Measurements from ENCODE around the gene HRAS. TPM values are rescaled to one million over a fixed set of nuclear protein-coding genes. Genes with fewer than 3 reads are reported as not detected.

Gene HRAS
- total and polyA plus RNA-seq, 8 donors: 14.2 to 181 (median 70.8) TPM

GRCh38 chr11:573146-573759, 37.9 kb upstream of the HRAS start:
- intact Hi-C loops (cut with DNase I; ENCODE audit: low total_unique reads): loop anchor here (5.0 kb wide), 1 partner anchor 51 kb away; no protein-coding TSS in a partner anchor
- TF ChIP-seq, protein P1, sequence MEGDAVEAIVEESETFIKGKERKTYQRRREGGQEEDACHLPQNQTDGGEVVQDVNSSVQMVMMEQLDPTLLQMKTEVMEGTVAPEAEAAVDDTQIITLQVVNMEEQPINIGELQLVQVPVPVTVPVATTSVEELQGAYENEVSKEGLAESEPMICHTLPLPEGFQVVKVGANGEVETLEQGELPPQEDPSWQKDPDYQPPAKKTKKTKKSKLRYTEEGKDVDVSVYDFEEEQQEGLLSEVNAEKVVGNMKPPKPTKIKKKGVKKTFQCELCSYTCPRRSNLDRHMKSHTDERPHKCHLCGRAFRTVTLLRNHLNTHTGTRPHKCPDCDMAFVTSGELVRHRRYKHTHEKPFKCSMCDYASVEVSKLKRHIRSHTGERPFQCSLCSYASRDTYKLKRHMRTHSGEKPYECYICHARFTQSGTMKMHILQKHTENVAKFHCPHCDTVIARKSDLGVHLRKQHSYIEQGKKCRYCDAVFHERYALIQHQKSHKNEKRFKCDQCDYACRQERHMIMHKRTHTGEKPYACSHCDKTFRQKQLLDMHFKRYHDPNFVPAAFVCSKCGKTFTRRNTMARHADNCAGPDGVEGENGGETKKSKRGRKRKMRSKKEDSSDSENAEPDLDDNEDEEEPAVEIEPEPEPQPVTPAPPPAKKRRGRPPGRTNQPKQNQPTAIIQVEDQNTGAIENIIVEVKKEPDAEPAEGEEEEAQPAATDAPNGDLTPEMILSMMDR (IDR thresholded peaks at IDR 0.05): no peak
- no peak for TF ChIP-seq POLR2A (IDR thresholded peaks at IDR 0.05)
- no peak for TF ChIP-seq POLR2AphosphoS5 (IDR thresholded peaks at IDR 0.05)
- no peak for TF ChIP-seq EP300 (IDR thresholded peaks at IDR 0.05)
- DNase-seq: no peak
- 89 to 93% (median 92%) methylated on average over 15 to 16 of the region's 16 CpGs for WGBS, 5 donors
- Histone ChIP-seq H3K27ac (no peak overlapping the region), H3K4me3 (no peak overlapping the region), H3K9me3 (no peaks in the 10 kb centered on the region), H3K27me3 (peaks cover 0 to 18% (median 4%) of the 10 kb centered on the region in 3 donors), H3K36me3 (no peaks in the 10 kb centered on the region), H3K4me1 (peaks cover 29 to 43% (median 38%) of the 10 kb centered on the region in 4 donors)

GRCh38 chr11:571802-572185, 36.4 kb upstream of the HRAS start:
- no peak overlapping the region for H3K4me3 ChIP-seq
- peaks cover 0 to 21% (median 4%) of the 10 kb centered on the region in 3 donors for H3K27me3 ChIP-seq
- DNase-seq: no peak
- WGBS, 5 donors: 71 to 82% (median 79%) methylated on average over 8 of the region's 8 CpGs
- no peaks in the 10 kb centered on the region for H3K36me3 ChIP-seq
- peaks cover 24 to 41% (median 38%) of the 10 kb centered on the region in 4 donors for H3K4me1 ChIP-seq
- no peak overlapping the region for H3K27ac ChIP-seq
- TF ChIP-seq, protein P1 (IDR thresholded peaks at IDR 0.05): no peak
- TF ChIP-seq EP300 (IDR thresholded peaks at IDR 0.05) (no peak), POLR2AphosphoS5 (IDR thresholded peaks at IDR 0.05) (no peak), POLR2A (IDR thresholded peaks at IDR 0.05) (no peak)
- intact Hi-C loops (cut with DNase I; ENCODE audit: low total_unique reads): loop anchor here (5.0 kb wide), 1 partner anchor 49 kb away; no protein-coding TSS in a partner anchor
- H3K9me3 ChIP-seq: no peaks in the 10 kb centered on the region

- Histone ChIP-seq H3K36me3 (peaks cover 0 to under 1% (median 0%) of the 10 kb centered on the region in 4 donors), H3K4me3 (peak overlapping the region; percentile 62 to 69 (median 64)), H3K4me1 (peaks cover 13 to 34% (median 30%) of the 10 kb centered on the region in 4 donors), H3K27ac (peak overlapping the region; percentile 80 to 92 (median 89)), H3K9me3 (no peaks in the 10 kb centered on the region), H3K27me3 (peaks cover 0 to 10% (median 0%) of the 10 kb centered on the region in 3 donors)
- DNase-seq: peak in 1 of 2 donors; percentile 49
- WGBS, 5 donors: 26 to 50% (median 30%) methylated on average over 23 to 36 of the region's 36 CpGs
- TF ChIP-seq EP300 (IDR thresholded peaks at IDR 0.05) (no peak), POLR2A (IDR thresholded peaks at IDR 0.05) (no peak)
- TF ChIP-seq, protein P1 (IDR thresholded peaks at IDR 0.05): no peak
- intact Hi-C loops (cut with DNase I; ENCODE audit: low total_unique reads): no loop called here
Measured at GRCh38 chr11:569158-569885, 33.9 kb upstream of the HRAS start.

- DNase-seq: peak; percentile 96 to 98
- peaks cover 0 to 9% (median 3%) of the 10 kb centered on the region in 4 donors for H3K36me3 ChIP-seq
- peaks cover 13 to 36% (median 34%) of the 10 kb centered on the region in 4 donors for H3K4me1 ChIP-seq
- no peaks in the 10 kb centered on the region for H3K9me3 ChIP-seq
- TF ChIP-seq, protein P1 (IDR thresholded peaks at IDR 0.05): no peak
- peak; percentile 24 to 57 (median 31) for TF ChIP-seq POLR2AphosphoS5 (IDR thresholded peaks at IDR 0.05)
- peak overlapping the region; percentile 82 to 94 (median 90) for H3K27ac ChIP-seq
- H3K4me3 ChIP-seq: peak overlapping the region; percentile 62 to 69 (median 64)
- H3K27me3 ChIP-seq: peaks cover 0 to 9% (median 0%) of the 10 kb centered on the region in 3 donors
- WGBS, 5 donors: 0 to 1% (median 1%) methylated on average over 23 to 123 of the region's 123 CpGs
- intact Hi-C loops (cut with DNase I; ENCODE audit: low total_unique reads): no loop called here
Measured at GRCh38 chr11:568306-569157, 33.2 kb upstream of the HRAS start.

Measured in stomach (tissue), 9 donors.